HG03175 (cell line): ENCODE results near the gene CLEC9A.

ENCODE experiments used
- ATAC-seq: cut with Tn5 transposase; IDR thresholded peaks from one replicate; pipeline ENCODE4 v1.9.1; 2021; ENCODE audit warnings: mild to moderate bottlenecking, moderate library complexity; ENCODE audit not compliant: unreplicated experiment

The CLEC9A gene

DNA sequence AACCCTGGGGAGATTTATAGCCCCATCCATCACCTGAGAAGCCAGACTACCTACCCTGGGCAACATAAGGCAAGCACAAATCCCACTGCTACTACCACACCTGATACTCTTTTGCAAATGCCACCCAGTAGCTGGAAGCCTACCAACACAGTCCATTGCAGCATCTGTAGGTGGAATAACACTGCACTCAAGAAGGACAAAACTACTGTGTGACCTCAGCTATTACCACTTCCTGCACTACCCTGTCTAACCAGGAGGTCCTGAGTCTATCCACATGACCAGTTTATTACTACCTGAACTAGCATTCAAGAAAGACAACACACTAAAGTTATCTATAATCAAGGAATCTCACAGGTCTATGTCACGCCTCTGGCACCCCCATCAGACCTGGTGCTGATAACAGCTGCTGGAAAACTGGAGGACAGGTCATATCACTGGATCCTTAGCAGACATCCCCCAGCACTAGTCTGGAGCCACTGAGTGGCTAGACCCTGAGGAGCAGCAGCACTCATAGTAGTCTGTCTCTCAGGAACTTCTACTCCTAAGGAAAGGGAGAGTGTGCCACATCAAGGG lies 71.3 kb downstream of the CLEC9A start:
- no peak for ATAC-seq

GRCh38 chr12:10102322-10102721 lies 71.8 kb downstream of the CLEC9A start:
- ATAC-seq: no peak

GRCh38 chr12:10110256-10110844 lies 79.9 kb downstream of the CLEC9A start:
- ATAC-seq: no peak

DNA sequence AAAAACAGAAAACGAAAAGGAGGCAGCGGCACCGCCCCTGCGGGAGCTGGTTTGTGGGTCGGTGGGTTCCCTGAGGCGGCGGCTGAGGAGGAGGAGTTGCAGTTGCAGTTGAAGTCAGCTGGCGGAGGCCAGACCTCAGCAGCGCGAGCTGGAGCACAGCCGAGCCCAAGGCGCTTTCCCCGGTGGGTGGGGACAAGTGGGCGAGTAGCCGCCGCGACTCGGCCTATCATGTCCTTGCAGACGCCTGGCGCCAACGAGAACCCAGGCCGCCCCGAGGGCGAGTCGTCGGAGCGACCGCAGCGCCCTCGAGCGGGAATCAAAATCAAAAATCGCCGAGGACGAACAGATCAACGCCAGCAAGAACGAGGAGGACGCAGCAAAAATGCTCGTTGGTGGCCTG lies 81.0 kb downstream of the CLEC9A start:
- no peak for ATAC-seq

DNA sequence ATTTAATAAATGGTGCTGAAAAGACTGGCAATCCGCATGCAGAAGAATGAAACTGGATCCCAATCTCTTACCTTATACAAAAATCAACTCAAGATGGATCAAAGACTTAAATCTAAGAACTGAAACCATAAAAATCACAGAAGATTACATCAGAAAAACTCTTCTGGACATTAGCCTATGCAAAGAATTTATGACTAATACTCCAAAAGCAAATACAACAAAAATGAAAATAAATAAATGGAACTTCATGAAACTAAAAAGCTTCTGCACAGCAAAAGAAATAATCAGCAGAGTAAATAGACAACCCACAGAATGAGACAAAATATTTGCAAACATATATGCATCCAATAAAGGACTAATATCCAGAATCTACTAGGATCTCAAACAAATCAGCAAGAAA lies 82.6 kb downstream of the CLEC9A start:
- no peak for ATAC-seq

DNA sequence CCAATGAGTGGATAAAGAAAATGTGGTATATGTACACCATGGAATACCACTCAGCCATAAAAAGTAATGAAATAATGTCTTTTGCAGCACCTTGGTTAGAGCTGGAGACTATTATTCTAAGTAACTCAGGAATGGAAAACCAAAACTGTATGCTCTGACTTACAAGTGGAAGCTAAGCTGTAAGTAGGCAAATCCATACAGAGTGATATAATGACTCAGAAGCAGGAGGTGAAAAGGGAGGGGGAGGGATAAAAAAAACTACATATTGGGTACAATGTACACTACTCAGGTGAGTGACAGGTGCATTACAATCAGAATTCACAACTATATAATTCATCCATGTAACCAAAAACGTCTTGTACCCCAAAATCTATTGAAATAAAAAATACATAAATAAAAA lies 83.4 kb downstream of the CLEC9A start:
- ATAC-seq: no peak

GRCh38 chr12:10115311-10115710 lies 84.8 kb downstream of the CLEC9A start:
- ATAC-seq: no peak
